SK-N-SH (cell line): ENCODE measurements around the gene FSTL5. TPM values are rescaled to one million over a fixed set of nuclear protein-coding genes. Genes with fewer than 3 reads are reported as not detected.

Source experiments
- CTCF ChIA-PET: fragments of 300-600, 350-600 bp; formaldehyde crosslinking; extraction: SDS; loops from one replicate; lab custom pipeline; 2021; lab: Yijun Ruan, JAX
- POLR2A ChIA-PET: fragments of 350-600 bp; sonication (Branson Sonifier 250); formaldehyde crosslinking; extraction: SDS; loops from one replicate; lab custom pipeline; 2020; ENCODE audit warnings: antibody characterized with exemption, inconsistent platforms; lab: Yijun Ruan, JAX
- DNase-seq: peaks from one replicate; pipeline ENCODE4 v3.0.0; 2012
- H2AFZ ChIP-seq: fragments of 200-600 bp; sonication (generic); 2 replicates; pipeline ENCODE4 v1.8.1; 2016; ENCODE audit warnings: antibody characterized with exemption, mild to moderate bottlenecking, low read depth
- H3F3A ChIP-seq: fragments of 200-600 bp; sonication (generic); replicated peaks from 2 replicates; pipeline ENCODE3; 2016; ENCODE audit warnings: antibody characterized with exemption, mild to moderate bottlenecking; ENCODE audit not compliant: insufficient read depth
- H3K27ac ChIP-seq, 2 experiments: fragments of 200-500 bp in 1 of 2; fragments of 200-600 bp in 1 of 2; sonication (Bioruptor generic) in 1 of 2; sonication (generic), shearing (Covaris generic) in 1 of 2; 2 replicates each; pipeline versions ENCODE4 v1.5.1 to v1.6.1; 2014 to 2016; ENCODE audit warnings: low read depth in 2 of 2, inconsistent platforms in 1 of 2, low read length in 1 of 2, mild to moderate bottlenecking in 1 of 2, mixed read lengths in 1 of 2
- H3K27me3 ChIP-seq: fragments of 200-600 bp; sonication (generic), shearing (Covaris generic); 2 replicates; pipeline ENCODE4 v1.6.1; 2016; ENCODE audit warnings: mixed run types; ENCODE audit not compliant: insufficient read depth
- H3K36me3 ChIP-seq, 2 experiments: fragments of 200-500 bp in 1 of 2; fragments of 200-600 bp in 1 of 2; sonication (Bioruptor generic) in 1 of 2; sonication (generic) in 1 of 2; replicated peaks in 1 of 2; 2 replicates each; pipeline versions ENCODE3 to v1.5.1; 2014 to 2016; ENCODE audit warnings: low read length in 1 of 2, mild to moderate bottlenecking in 1 of 2; ENCODE audit not compliant: insufficient read depth in 2 of 2, control insufficient read depth in 1 of 2
- H3K4me1 ChIP-seq, 2 experiments: fragments of 200-500 bp in 1 of 2; fragments of 200-600 bp in 1 of 2; sonication (Bioruptor generic) in 1 of 2; sonication (generic), shearing (Covaris generic) in 1 of 2; 2 replicates each; pipeline versions ENCODE4 v1.5.1 to v1.6.1; 2014 to 2016; ENCODE audit warnings: low read depth in 1 of 2, low read length in 1 of 2, mixed run types in 1 of 2; ENCODE audit not compliant: insufficient read depth in 2 of 2, control insufficient read depth in 1 of 2
- H3K4me2 ChIP-seq: fragments of 200-600 bp; sonication (generic), shearing (Covaris generic); 2 replicates; pipeline ENCODE4 v1.6.1; 2017; ENCODE audit warnings: mixed run types
- H3K4me3 ChIP-seq, 2 experiments: fragments of 200-500 bp in 1 of 2; fragments of 200-600 bp in 1 of 2; sonication (Bioruptor generic) in 1 of 2; sonication (generic), shearing (Covaris generic) in 1 of 2; 2 replicates each; pipeline versions ENCODE4 v1.5.1 to v1.8.1; 2014 to 2016; ENCODE audit warnings: low read depth in 2 of 2, inconsistent platforms in 1 of 2, low read length in 1 of 2, mild to moderate bottlenecking in 1 of 2, mixed read lengths in 1 of 2, moderate library complexity in 1 of 2
- H3K79me2 ChIP-seq: fragments of 200-600 bp; sonication (generic); 2 replicates; pipeline ENCODE4 v1.8.1; 2017; ENCODE audit warnings: mild to moderate bottlenecking; ENCODE audit not compliant: insufficient read depth
- H3K9ac ChIP-seq: fragments of 200-600 bp; sonication (generic); 2 replicates; pipeline ENCODE4 v1.6.1; 2017; ENCODE audit warnings: mixed run types
- H3K9me2 ChIP-seq: fragments of 200-600 bp; sonication (generic); 2 replicates; pipeline ENCODE4 v1.6.1; 2017; ENCODE audit warnings: mixed run types
- H3K9me3 ChIP-seq: fragments of 200-600 bp; sonication (generic); 2 replicates; pipeline ENCODE4 v1.6.1; 2017; ENCODE audit warnings: mixed run types, mild to moderate bottlenecking, moderate library complexity
- H4K20me1 ChIP-seq: fragments of 200-600 bp; sonication (generic); 2 replicates; pipeline ENCODE4 v1.6.1; 2017; ENCODE audit warnings: mild to moderate bottlenecking, mixed run types; ENCODE audit not compliant: insufficient read depth
- ELF1 ChIP-seq: IDR thresholded peaks from 2 replicates; pipeline ENCODE4 v1.4.0; 2012
- FOSL2 ChIP-seq: IDR thresholded peaks from 2 replicates; pipeline ENCODE4 v1.4.0; 2012; ENCODE audit warnings: low read depth, mild to moderate bottlenecking, moderate library complexity, borderline replicate concordance
- FOXM1 ChIP-seq: IDR thresholded peaks from 2 replicates; pipeline ENCODE4 v1.4.0; 2012; ENCODE audit warnings: low read depth, mild to moderate bottlenecking
- GATA2 ChIP-seq: sonication (generic); formaldehyde crosslinking; IDR thresholded peaks from 2 replicates; pipeline ENCODE4 v1.5.0; 2020; ENCODE audit warnings: mild to moderate bottlenecking, missing genetic modification reagents
- NRF1 ChIP-seq: IDR thresholded peaks from 2 replicates; pipeline ENCODE4 v1.6.1; 2012; ENCODE audit warnings: low read depth, mild to moderate bottlenecking, low read length
- SIN3A ChIP-seq: IDR thresholded peaks from 2 replicates; pipeline ENCODE4 v1.6.1; 2012; ENCODE audit warnings: low read depth, mild to moderate bottlenecking, low read length, moderate library complexity, borderline replicate concordance
- TCF12 ChIP-seq: IDR thresholded peaks from 2 replicates; pipeline ENCODE4 v1.4.0; 2012
- WGBS: methylation state at CpG from one replicate; pipeline ENCODE4 v1.1.6; 2017; ENCODE audit warnings: low lambda C conversion rate; 5-methylcytosine and 5-hydroxymethylcytosine counted together
- polyA plus RNA-seq, 3 experiments: library from polyadenylated mRNA; depleted of rRNA; stranded (reverse); fragments of >200 nt; gene quantifications; 2 replicates each; pipeline ENCODE4 v1.2.3, GENCODE V29; 2012
- TF ChIP-seq, protein P1 (sequence below): fragments of 150-350 bp; IDR thresholded peaks from 2 replicates; pipeline ENCODE4 v1.6.1; 2017; ENCODE audit warnings: antibody characterized with exemption, low read length, low read depth, borderline replicate concordance
- TF ChIP-seq, protein P2 (sequence below): IDR thresholded peaks from 2 replicates; pipeline ENCODE4 v1.4.0; 2012; ENCODE audit warnings: low read depth
- TF ChIP-seq, protein P3 (sequence below): IDR thresholded peaks from 2 replicates; pipeline ENCODE4; 2012
- TF ChIP-seq, protein P4 (sequence below): IDR thresholded peaks from 2 replicates; pipeline ENCODE4 v1.6.1; 2012; ENCODE audit warnings: mild to moderate bottlenecking, low read depth, low read length, moderate library complexity
- TF ChIP-seq, protein P5 (sequence below): IDR thresholded peaks from 2 replicates; pipeline ENCODE4 v1.4.0; 2012; ENCODE audit warnings: low read depth, borderline replicate concordance

Gene FSTL5
- polyA plus RNA-seq, 1 of the 3 experiments (the other 2 are of a cell fraction) = 0.07 TPM

DNA sequence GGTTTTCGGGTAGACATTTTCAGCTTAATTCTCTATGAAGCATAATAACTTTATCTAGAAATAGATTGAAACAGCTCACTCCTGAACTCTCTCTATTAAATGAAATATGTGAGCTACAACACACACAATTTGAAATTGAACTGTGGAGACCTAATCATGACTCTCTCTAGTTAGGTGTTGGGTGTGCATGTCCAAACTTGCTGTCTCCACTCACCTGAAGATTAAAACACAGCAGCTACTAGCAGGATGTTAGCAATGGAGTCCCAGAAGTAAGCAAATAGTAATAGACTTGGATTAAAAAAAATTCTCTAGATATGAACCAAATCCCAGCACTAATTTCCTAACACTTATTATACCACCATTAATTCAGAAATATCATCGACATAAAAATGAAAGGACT is 173.1 kb downstream of the FSTL5 start:
- Histone ChIP-seq H3K36me3 (no peaks in the 10 kb centered on the region), H3K4me2 (no peak overlapping the region), H3K4me1 (no peaks in the 10 kb centered on the region), H3K9me3 (no peaks in the 10 kb centered on the region), H3K9ac (no peak overlapping the region), H3K27ac (no peak overlapping the region), H3K4me3 (no peak overlapping the region), H4K20me1 (no peaks in the 10 kb centered on the region), H3K79me2 (no peaks in the 10 kb centered on the region), H3K9me2 (no peaks in the 10 kb centered on the region), H2AFZ (no peak overlapping the region), H3F3A (no peaks in the 10 kb centered on the region), H3K27me3 (no peaks in the 10 kb centered on the region)
- POLR2A ChIA-PET = no interaction called here
- CTCF ChIA-PET = no interaction called here
- TF ChIP-seq ELF1 = no peak
- TF ChIP-seq FOXM1 = no peak
- TF ChIP-seq SIN3A = no peak
- no peak for TF ChIP-seq TCF12
- no peak for TF ChIP-seq GATA2 (CRISPR knock-in tag)
- TF ChIP-seq, protein P1, sequence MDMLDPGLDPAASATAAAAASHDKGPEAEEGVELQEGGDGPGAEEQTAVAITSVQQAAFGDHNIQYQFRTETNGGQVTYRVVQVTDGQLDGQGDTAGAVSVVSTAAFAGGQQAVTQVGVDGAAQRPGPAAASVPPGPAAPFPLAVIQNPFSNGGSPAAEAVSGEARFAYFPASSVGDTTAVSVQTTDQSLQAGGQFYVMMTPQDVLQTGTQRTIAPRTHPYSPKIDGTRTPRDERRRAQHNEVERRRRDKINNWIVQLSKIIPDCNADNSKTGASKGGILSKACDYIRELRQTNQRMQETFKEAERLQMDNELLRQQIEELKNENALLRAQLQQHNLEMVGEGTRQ = no peak
- no peak for TF ChIP-seq NRF1
- TF ChIP-seq FOSL2 = no peak
- TF ChIP-seq, protein P2, sequence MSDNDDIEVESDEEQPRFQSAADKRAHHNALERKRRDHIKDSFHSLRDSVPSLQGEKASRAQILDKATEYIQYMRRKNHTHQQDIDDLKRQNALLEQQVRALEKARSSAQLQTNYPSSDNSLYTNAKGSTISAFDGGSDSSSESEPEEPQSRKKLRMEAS = no peak
- TF ChIP-seq, protein P3, sequence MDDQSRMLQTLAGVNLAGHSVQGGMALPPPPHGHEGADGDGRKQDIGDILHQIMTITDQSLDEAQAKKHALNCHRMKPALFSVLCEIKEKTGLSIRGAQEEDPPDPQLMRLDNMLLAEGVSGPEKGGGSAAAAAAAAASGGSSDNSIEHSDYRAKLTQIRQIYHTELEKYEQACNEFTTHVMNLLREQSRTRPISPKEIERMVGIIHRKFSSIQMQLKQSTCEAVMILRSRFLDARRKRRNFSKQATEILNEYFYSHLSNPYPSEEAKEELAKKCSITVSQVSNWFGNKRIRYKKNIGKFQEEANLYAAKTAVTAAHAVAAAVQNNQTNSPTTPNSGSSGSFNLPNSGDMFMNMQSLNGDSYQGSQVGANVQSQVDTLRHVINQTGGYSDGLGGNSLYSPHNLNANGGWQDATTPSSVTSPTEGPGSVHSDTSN = no peak
- whole genome bisulfite sequencing = 60% methylated on average over 2 of the region's 2 CpGs
- no peak for DNase-seq

DNA sequence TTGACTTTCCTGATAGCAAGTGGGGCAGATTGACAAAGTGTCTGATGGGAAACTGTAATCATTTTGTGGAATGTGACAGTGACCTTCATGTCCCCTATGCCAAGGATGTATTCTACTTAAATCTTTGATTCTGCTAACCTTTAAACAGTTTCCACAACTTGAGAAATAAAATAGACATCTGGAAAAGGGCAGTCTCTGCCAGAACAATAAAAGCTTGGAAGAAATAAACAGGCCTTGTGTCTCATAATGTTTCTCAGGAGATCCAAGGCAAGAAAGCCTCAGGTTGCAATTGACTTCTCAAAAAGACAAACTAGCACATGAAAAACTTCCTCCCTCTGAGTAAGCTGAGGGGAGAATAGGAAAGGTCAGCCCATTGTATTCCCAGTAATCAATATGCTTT is 174.9 kb downstream of the FSTL5 start:
- no peak overlapping the region for H3K27ac ChIP-seq
- no peaks in the 10 kb centered on the region for H3K9me3 ChIP-seq
- ChIA-PET CTCF (no interaction called here), POLR2A (no interaction called here)
- H3K36me3 ChIP-seq = no peaks in the 10 kb centered on the region
- H4K20me1 ChIP-seq = no peaks in the 10 kb centered on the region
- TF ChIP-seq, protein P4, sequence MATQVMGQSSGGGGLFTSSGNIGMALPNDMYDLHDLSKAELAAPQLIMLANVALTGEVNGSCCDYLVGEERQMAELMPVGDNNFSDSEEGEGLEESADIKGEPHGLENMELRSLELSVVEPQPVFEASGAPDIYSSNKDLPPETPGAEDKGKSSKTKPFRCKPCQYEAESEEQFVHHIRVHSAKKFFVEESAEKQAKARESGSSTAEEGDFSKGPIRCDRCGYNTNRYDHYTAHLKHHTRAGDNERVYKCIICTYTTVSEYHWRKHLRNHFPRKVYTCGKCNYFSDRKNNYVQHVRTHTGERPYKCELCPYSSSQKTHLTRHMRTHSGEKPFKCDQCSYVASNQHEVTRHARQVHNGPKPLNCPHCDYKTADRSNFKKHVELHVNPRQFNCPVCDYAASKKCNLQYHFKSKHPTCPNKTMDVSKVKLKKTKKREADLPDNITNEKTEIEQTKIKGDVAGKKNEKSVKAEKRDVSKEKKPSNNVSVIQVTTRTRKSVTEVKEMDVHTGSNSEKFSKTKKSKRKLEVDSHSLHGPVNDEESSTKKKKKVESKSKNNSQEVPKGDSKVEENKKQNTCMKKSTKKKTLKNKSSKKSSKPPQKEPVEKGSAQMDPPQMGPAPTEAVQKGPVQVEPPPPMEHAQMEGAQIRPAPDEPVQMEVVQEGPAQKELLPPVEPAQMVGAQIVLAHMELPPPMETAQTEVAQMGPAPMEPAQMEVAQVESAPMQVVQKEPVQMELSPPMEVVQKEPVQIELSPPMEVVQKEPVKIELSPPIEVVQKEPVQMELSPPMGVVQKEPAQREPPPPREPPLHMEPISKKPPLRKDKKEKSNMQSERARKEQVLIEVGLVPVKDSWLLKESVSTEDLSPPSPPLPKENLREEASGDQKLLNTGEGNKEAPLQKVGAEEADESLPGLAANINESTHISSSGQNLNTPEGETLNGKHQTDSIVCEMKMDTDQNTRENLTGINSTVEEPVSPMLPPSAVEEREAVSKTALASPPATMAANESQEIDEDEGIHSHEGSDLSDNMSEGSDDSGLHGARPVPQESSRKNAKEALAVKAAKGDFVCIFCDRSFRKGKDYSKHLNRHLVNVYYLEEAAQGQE = no peak
- no peak for TF ChIP-seq FOXM1
- TF ChIP-seq, protein P1 = no peak
- no peak for TF ChIP-seq ELF1
- TF ChIP-seq, protein P5, sequence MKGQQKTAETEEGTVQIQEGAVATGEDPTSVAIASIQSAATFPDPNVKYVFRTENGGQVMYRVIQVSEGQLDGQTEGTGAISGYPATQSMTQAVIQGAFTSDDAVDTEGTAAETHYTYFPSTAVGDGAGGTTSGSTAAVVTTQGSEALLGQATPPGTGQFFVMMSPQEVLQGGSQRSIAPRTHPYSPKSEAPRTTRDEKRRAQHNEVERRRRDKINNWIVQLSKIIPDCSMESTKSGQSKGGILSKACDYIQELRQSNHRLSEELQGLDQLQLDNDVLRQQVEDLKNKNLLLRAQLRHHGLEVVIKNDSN = no peak
- no peak overlapping the region for H2AFZ ChIP-seq
- no peak overlapping the region for H3K4me3 ChIP-seq
- no peak for DNase-seq
- H3K9me2 ChIP-seq = no peaks in the 10 kb centered on the region
- H3K9ac ChIP-seq = no peak overlapping the region
- H3K79me2 ChIP-seq = no peaks in the 10 kb centered on the region
- no peaks in the 10 kb centered on the region for H3K4me1 ChIP-seq
- H3K27me3 ChIP-seq = no peaks in the 10 kb centered on the region
- no peaks in the 10 kb centered on the region for H3F3A ChIP-seq
- no peak overlapping the region for H3K4me2 ChIP-seq
